ENCODE measurements around the gene CNOT3.

DNA sequence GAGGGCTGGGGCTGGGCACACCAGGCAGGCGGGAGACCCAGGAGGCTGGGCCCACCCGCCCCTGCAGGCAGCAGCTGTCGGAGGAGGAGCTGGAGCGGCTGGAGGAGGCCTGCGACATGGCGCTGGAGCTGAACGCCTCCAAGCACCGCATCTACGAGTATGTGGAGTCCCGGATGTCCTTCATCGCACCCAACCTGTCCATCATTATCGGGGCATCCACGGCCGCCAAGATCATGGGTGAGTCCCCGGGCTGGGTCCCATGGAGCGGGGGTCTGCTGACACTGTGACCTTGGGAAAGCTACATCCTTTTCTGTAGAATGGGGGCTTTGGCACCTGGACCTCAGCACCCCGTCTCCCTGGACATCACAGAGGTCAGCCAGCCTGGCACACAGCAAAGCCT, 13.9 kb upstream of the CNOT3 start:
- TF ChIP-seq, protein P1, sequence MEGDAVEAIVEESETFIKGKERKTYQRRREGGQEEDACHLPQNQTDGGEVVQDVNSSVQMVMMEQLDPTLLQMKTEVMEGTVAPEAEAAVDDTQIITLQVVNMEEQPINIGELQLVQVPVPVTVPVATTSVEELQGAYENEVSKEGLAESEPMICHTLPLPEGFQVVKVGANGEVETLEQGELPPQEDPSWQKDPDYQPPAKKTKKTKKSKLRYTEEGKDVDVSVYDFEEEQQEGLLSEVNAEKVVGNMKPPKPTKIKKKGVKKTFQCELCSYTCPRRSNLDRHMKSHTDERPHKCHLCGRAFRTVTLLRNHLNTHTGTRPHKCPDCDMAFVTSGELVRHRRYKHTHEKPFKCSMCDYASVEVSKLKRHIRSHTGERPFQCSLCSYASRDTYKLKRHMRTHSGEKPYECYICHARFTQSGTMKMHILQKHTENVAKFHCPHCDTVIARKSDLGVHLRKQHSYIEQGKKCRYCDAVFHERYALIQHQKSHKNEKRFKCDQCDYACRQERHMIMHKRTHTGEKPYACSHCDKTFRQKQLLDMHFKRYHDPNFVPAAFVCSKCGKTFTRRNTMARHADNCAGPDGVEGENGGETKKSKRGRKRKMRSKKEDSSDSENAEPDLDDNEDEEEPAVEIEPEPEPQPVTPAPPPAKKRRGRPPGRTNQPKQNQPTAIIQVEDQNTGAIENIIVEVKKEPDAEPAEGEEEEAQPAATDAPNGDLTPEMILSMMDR (IDR thresholded peaks at IDR 0.05): no peak
- TF ChIP-seq POLR2A (IDR thresholded peaks at IDR 0.05): no peak
